Caco-2 (cell line): Measurements from ENCODE around the gene CASP3. TPM values are rescaled to one million over a fixed set of nuclear protein-coding genes. Genes with fewer than 3 reads are reported as not detected.
"Not testable (repeated sequence)": the region's sequence is repeated elsewhere in the genome, so short reads cannot be mapped to it uniquely, and the experiment has no call there.

Source experiments
- BruUV-seq: library from RNA; stranded (reverse); fragments of 400-500 nt; replicated peaks from 2 replicates; lab custom pipeline; 2021; lab: Mats Ljungman, UMichigan
- CTCF ChIA-PET: fragments of 300-600 bp; sonication (Branson Sonifier 250); formaldehyde crosslinking; loops from one replicate; lab custom pipeline; 2022; ENCODE audit warnings: antibody characterized with exemption; lab: Charles Lee
- POLR2A ChIA-PET: fragments of 300-600 bp; sonication (Branson Sonifier 250); formaldehyde crosslinking; loops from one replicate; lab custom pipeline; 2022; ENCODE audit warnings: antibody characterized with exemption; lab: Charles Lee
- DNase-seq, 2 experiments: peaks; one replicate each; pipeline versions ENCODE4 v3.0.0 to v3.0.0-alpha.2; 2020 to 2022
- H3K27me3 ChIP-seq: replicated peaks from 2 replicates; pipeline ENCODE4 v1.6.0; 2011; ENCODE audit warnings: low read length; ENCODE audit not compliant: control insufficient read depth, insufficient read depth
- H3K36me3 ChIP-seq: 2 replicates; pipeline ENCODE4 v1.5.1; 2011; ENCODE audit warnings: low read length; ENCODE audit not compliant: control insufficient read depth, insufficient read depth
- H3K4me1 ChIP-seq: fragments of 250-450 bp; sonication (Bioruptor Pico); 2 replicates; pipeline ENCODE4 v1.5.1; 2020; ENCODE audit warnings: mild to moderate bottlenecking
- H3K4me3 ChIP-seq: 2 replicates; pipeline ENCODE4 v1.5.1; 2011; ENCODE audit warnings: low read depth, mild to moderate bottlenecking, control low read depth, low read length
- H3K9me3 ChIP-seq: fragments of 250-450 bp; sonication (Bioruptor Pico); 2 replicates; pipeline ENCODE4 v1.5.1; 2020; ENCODE audit warnings: mild to moderate bottlenecking, moderate library complexity
- H3K27ac Mint-ChIP-seq: one replicate; pipeline ENCODE4 v1.8.0; 2022; ENCODE audit warnings: mixed read lengths; ENCODE audit not compliant: unreplicated experiment
- H3K27me3 Mint-ChIP-seq: one replicate; pipeline ENCODE4 v1.8.0; 2022; ENCODE audit warnings: mixed read lengths; ENCODE audit not compliant: insufficient read depth, unreplicated experiment
- H3K36me3 Mint-ChIP-seq: one replicate; pipeline ENCODE4 v1.8.0; 2022; ENCODE audit warnings: mild to moderate bottlenecking, mixed read lengths; ENCODE audit not compliant: insufficient read depth, unreplicated experiment
- H3K4me1 Mint-ChIP-seq: one replicate; pipeline ENCODE4 v1.8.0; 2022; ENCODE audit warnings: low read depth, mixed read lengths; ENCODE audit not compliant: unreplicated experiment
- H3K4me3 Mint-ChIP-seq: one replicate; pipeline ENCODE4 v1.8.0; 2022; ENCODE audit warnings: mild to moderate bottlenecking, moderate library complexity, mixed read lengths; ENCODE audit not compliant: unreplicated experiment
- H3K9me3 Mint-ChIP-seq: one replicate; pipeline ENCODE4 v1.8.0; 2022; ENCODE audit warnings: mixed read lengths; ENCODE audit not compliant: unreplicated experiment
- CTCF ChIP-seq, 2 experiments: fragments of 200-600 bp in 1 of 2; IDR thresholded peaks; 1 replicate in 1 of 2; 2 replicates in 1 of 2; pipeline versions ENCODE4 v1.5.1 to v1.8.0; 2011 to 2022; ENCODE audit warnings: antibody characterized with exemption in 1 of 2, control low read depth in 1 of 2, inconsistent platforms in 1 of 2, low read depth in 1 of 2, low read length in 1 of 2, mild to moderate bottlenecking in 1 of 2, moderate library complexity in 1 of 2; ENCODE audit not compliant: insufficient read depth in 1 of 2, severe bottlenecking in 1 of 2, unreplicated experiment in 1 of 2
- intact Hi-C: fragments of 100-400 bp; cut with micrococcal nuclease; formaldehyde crosslinking; loops from one replicate; pipeline ENCODE4 v1.10.0; 2022; ENCODE audit not compliant: unreplicated experiment
- total RNA-seq: library from RNA; stranded (reverse); gene quantifications from 2 replicates; pipeline ENCODE4 v1.2.3, GENCODE V29; 2022

The CASP3 gene
- total RNA-seq, 1 experiment from 2014 or later = 34.5 TPM

- CTCF ChIA-PET = no interaction called here
- Histone ChIP-seq H3K4me1 (peaks cover 5% of the 10 kb centered on the region), H3K9me3 (peaks cover 6% of the 10 kb centered on the region), H3K36me3 (no peaks in the 10 kb centered on the region), H3K27me3 (no peaks in the 10 kb centered on the region), H3K4me3 (no peak overlapping the region)
- no peak overlapping the region for H3K27ac Mint-ChIP-seq
- no peak overlapping the region for H3K4me3 Mint-ChIP-seq
- intact Hi-C loops = no loop called here
- peaks cover 8% of the 10 kb centered on the region for H3K4me1 Mint-ChIP-seq
- DNase-seq = no peak
- H3K27me3 Mint-ChIP-seq = no peaks in the 10 kb centered on the region
- H3K36me3 Mint-ChIP-seq = peaks cover 15% of the 10 kb centered on the region
- no TSS peak for BruUV-seq
- POLR2A ChIA-PET = interaction anchor here (0.7 kb wide), 1 partner anchor 373 kb away, joined by 4 read pairs; no protein-coding TSS in a partner anchor
- peaks cover 56% of the 10 kb centered on the region for H3K9me3 Mint-ChIP-seq
- no peak for TF ChIP-seq CTCF (IDR thresholded peaks at IDR 0.05; ENCODE audit: insufficient read depth in 1 of 2, low read depth in 1 of 2, low read length in 1 of 2, severe bottlenecking in 1 of 2, unreplicated experiment in 1 of 2)
These were observed 28.9 kb downstream of the CASP3 start for GRCh38 chr4:184620212-184620867.

GRCh38 chr4:184617600-184618196 is 31.5 kb downstream of the CASP3 start:
- H3K4me1 ChIP-seq = no peaks in the 10 kb centered on the region
- no peaks in the 10 kb centered on the region for H3K27me3 ChIP-seq
- H3K9me3 Mint-ChIP-seq = peaks cover 59% of the 10 kb centered on the region
- H3K4me3 ChIP-seq = no peak overlapping the region
- no peak overlapping the region for H3K27ac Mint-ChIP-seq
- H3K9me3 ChIP-seq = peaks cover 11% of the 10 kb centered on the region
- H3K4me1 Mint-ChIP-seq = peaks cover 6% of the 10 kb centered on the region
- intact Hi-C loops = no loop called here
- CTCF ChIA-PET = no interaction called here
- no peak for DNase-seq
- no peak overlapping the region for H3K4me3 Mint-ChIP-seq
- no TSS peak for BruUV-seq
- no peak for TF ChIP-seq CTCF (IDR thresholded peaks at IDR 0.05; ENCODE audit: insufficient read depth in 1 of 2, low read depth in 1 of 2, low read length in 1 of 2, severe bottlenecking in 1 of 2, unreplicated experiment in 1 of 2)
- POLR2A ChIA-PET = no interaction called here
- no peaks in the 10 kb centered on the region for H3K27me3 Mint-ChIP-seq
- no peaks in the 10 kb centered on the region for H3K36me3 ChIP-seq
- peaks cover 7% of the 10 kb centered on the region for H3K36me3 Mint-ChIP-seq

- H3K4me3 ChIP-seq = no peak overlapping the region
- H3K36me3 ChIP-seq = no peaks in the 10 kb centered on the region
- H3K9me3 ChIP-seq = peaks cover 11% of the 10 kb centered on the region
- no peak overlapping the region for H3K27ac Mint-ChIP-seq
- peaks cover 7% of the 10 kb centered on the region for H3K36me3 Mint-ChIP-seq
- no peak for TF ChIP-seq CTCF (IDR thresholded peaks at IDR 0.05; ENCODE audit: insufficient read depth in 1 of 2, low read depth in 1 of 2, low read length in 1 of 2, severe bottlenecking in 1 of 2, unreplicated experiment in 1 of 2)
- H3K4me3 Mint-ChIP-seq = no peak overlapping the region
- no peaks in the 10 kb centered on the region for H3K27me3 Mint-ChIP-seq
- no peak for DNase-seq
- no peaks in the 10 kb centered on the region for H3K4me1 ChIP-seq
- no peaks in the 10 kb centered on the region for H3K27me3 ChIP-seq
- CTCF ChIA-PET = no interaction called here
- H3K4me1 Mint-ChIP-seq = peaks cover 6% of the 10 kb centered on the region
- no TSS peak for BruUV-seq
- peaks cover 52% of the 10 kb centered on the region for H3K9me3 Mint-ChIP-seq
- POLR2A ChIA-PET = no interaction called here
- intact Hi-C loops = no loop called here
These were observed 32.4 kb downstream of the CASP3 start for GRCh38 chr4:184616633-184617551.

GRCh38 chr4:184616168-184616567 is 33.1 kb downstream of the CASP3 start:
- H3K27me3 ChIP-seq, H3K4me3 ChIP-seq, CTCF ChIA-PET, POLR2A ChIA-PET, H3K27me3 Mint-ChIP-seq, H3K27ac Mint-ChIP-seq, H3K4me3 Mint-ChIP-seq, BruUV-seq, H3K4me1 ChIP-seq, intact Hi-C loops, H3K36me3 Mint-ChIP-seq, H3K36me3 ChIP-seq, H3K4me1 Mint-ChIP-seq, DNase-seq: not testable (repeated sequence)
- H3K9me3 ChIP-seq = peaks cover 11% of the 10 kb centered on the region
- peaks cover 52% of the 10 kb centered on the region for H3K9me3 Mint-ChIP-seq
